Brain microvascular endothelial cell (primary cell): ENCODE data around the gene TRPC4.

ENCODE experiments used
- DNase-seq: peaks from one replicate; pipeline ENCODE4 v3.0.0-alpha.2; 2020
- H3K27ac ChIP-seq: fragments of 250-450 bp; sonication (Bioruptor Pico); 2 replicates; pipeline ENCODE4 v1.5.1; 2020; ENCODE audit warnings: mild to moderate bottlenecking, moderate library complexity
- H3K27me3 ChIP-seq: fragments of 250-450 bp; sonication (Bioruptor Pico); replicated peaks from 2 replicates; pipeline ENCODE4 v1.5.1; 2020; ENCODE audit warnings: mild to moderate bottlenecking
- H3K36me3 ChIP-seq: fragments of 250-450 bp; sonication (Bioruptor Pico); replicated peaks from 2 replicates; pipeline ENCODE4 v1.5.1; 2020; ENCODE audit warnings: mild to moderate bottlenecking
- H3K4me3 ChIP-seq: 2 replicates; pipeline ENCODE4 v1.5.1; 2011; ENCODE audit warnings: low read depth, mild to moderate bottlenecking, control low read depth, low read length, moderate library complexity
- in situ Hi-C: cut with HindIII; loops from 2 replicates; pipeline ENCODE4 v1.10.0; 2017; ENCODE audit warnings: low sequenced_read_pairs, low pct_ligation_motif_present
- TF ChIP-seq, protein P1 (sequence below): IDR thresholded peaks from 2 replicates; pipeline ENCODE4 v1.5.1; 2011; ENCODE audit warnings: low read depth, mild to moderate bottlenecking, moderate library complexity, low read length, control low read depth, inconsistent platforms; ENCODE audit errors: missing control alignments

TRPC4 gene

DNA sequence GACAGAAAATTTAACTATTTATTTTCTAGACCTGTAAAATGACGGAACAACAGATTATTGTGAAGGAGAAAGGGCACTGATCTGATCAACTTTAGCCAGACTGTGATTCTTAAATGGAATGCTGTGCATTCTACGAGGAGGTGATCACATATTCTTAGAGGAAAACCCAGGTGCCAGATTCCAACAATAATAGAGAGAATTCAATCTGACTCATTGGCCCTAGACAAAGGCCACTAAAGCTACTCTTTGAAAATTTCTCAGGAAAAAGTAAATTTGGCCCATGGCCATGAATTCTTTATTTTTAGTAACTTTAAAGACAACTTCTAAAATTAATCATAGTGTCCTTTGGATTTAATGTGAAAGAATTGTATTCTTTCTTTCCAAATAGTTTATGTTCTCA, 212.4 kb downstream of the TRPC4 start:
- DNase-seq, result peak; percentile 63
- TF ChIP-seq, protein P1, sequence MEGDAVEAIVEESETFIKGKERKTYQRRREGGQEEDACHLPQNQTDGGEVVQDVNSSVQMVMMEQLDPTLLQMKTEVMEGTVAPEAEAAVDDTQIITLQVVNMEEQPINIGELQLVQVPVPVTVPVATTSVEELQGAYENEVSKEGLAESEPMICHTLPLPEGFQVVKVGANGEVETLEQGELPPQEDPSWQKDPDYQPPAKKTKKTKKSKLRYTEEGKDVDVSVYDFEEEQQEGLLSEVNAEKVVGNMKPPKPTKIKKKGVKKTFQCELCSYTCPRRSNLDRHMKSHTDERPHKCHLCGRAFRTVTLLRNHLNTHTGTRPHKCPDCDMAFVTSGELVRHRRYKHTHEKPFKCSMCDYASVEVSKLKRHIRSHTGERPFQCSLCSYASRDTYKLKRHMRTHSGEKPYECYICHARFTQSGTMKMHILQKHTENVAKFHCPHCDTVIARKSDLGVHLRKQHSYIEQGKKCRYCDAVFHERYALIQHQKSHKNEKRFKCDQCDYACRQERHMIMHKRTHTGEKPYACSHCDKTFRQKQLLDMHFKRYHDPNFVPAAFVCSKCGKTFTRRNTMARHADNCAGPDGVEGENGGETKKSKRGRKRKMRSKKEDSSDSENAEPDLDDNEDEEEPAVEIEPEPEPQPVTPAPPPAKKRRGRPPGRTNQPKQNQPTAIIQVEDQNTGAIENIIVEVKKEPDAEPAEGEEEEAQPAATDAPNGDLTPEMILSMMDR, result no peak
- H3K4me3 ChIP-seq, result no peak overlapping the region
- in situ Hi-C loops, result no loop called here
- H3K36me3 ChIP-seq, result no peaks in the 10 kb centered on the region
- H3K27ac ChIP-seq, result peak overlapping the region; percentile 99
- H3K27me3 ChIP-seq, result no peaks in the 10 kb centered on the region

DNA sequence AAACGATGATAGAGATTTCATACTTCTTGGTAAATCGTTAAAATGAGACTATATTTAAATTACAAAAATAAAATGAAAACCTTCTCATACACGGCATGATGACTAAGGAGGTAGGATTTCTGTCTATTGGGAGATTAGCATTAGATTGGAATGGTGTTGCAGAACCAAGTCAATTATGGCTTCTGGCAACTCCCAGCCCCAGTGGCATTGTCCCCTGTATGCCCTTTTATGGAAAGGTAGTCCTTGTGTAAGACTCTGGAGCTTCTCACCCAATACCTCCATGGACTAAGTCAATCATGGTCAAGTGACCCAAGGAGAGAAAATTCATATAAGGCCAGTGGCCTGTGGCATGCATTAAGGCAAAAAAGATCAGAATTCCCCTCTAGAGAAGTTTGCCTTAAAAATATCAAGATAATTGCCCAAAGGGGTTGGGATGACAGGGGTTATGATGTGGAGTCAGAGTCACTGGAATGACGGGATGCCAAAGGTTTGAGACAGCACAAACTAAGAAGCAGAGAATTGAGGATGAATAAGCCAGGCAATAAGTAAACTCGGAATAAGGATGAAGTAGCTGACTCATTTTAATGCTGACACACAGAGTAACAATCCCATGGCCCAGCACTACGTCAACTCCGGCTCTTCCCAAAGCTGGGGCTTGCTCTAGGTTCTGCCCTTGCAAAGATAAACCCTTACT, 213.2 kb downstream of the TRPC4 start:
- DNase-seq, result peak; percentile 95
- Histone ChIP-seq H3K4me3 (no peak overlapping the region), H3K27ac (peak overlapping the region; percentile 99), H3K27me3 (no peaks in the 10 kb centered on the region), H3K36me3 (no peaks in the 10 kb centered on the region)
- TF ChIP-seq, protein P1, result no peak
- in situ Hi-C loops, result no loop called here

DNA sequence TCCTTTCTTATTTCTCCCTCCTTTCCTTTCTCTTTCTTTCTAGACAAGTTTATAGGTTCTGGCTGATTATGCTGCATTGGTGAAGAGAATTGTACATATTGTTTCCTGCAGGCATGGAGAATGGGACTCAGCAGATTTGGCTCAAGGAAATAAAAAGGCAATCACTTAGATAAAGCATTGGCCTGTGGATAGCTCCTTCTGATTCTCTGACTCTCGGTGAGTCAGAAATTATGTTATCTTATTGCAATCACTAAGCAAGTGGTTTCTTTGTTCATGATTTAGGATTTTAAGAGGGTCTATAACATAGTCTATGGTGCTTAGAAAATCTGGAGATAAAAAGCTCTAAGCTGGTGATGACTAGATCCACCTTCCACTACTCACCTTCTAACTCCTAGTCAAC, 217.0 kb downstream of the TRPC4 start:
- Histone ChIP-seq H3K27me3 (no peaks in the 10 kb centered on the region), H3K4me3 (no peak overlapping the region), H3K36me3 (peaks cover 2% of the 10 kb centered on the region), H3K27ac (peak overlapping the region; percentile 42)
- DNase-seq, result no peak
- in situ Hi-C loops, result no loop called here
- TF ChIP-seq, protein P1, result no peak

DNA sequence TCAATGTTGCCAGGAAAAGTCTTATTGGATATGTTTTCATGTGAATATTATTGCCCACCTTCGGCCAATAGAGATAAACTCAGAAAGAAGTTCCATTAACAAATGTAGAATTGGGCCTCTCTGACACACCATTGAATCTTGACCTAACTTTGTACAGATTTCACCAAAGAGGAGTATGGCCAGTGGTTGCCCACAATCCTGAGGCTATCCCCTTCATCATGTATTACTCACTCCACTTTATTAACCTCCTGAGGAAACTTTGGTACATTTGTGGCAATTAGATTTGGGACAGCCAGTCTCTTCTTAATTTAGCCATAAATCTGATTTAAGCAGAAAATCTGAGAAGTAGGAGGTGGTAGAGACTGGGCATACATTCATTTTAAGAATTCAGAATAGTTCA, 217.7 kb downstream of the TRPC4 start:
- H3K4me3 ChIP-seq, result no peak overlapping the region
- in situ Hi-C loops, result no loop called here
- DNase-seq, result no peak

DNA sequence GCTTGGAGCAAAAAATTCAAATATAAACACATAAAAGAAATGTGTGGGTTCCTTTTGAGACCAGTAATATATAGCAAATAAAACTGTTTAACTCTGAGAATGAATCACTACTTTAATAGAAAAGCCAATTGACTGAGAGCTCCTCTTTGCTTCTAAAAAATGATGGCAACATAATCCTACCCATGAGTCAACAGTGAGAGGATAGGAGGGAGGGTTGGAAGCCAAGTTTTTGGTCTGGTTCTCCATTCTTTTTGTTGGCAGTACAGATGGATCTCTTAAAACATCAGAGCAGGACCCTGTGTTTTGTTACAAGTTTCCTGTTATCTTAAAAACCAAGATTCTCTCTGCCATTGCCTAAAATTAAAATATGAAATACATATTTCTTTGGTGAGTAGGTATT, 221.0 kb downstream of the TRPC4 start:
- in situ Hi-C loops, result no loop called here
- Histone ChIP-seq H3K27me3 (no peaks in the 10 kb centered on the region), H3K4me3 (no peak overlapping the region), H3K27ac (peak overlapping the region; percentile 75), H3K36me3 (peaks cover 2% of the 10 kb centered on the region)
- TF ChIP-seq, protein P1, result no peak
- DNase-seq, result peak; percentile 45

More for the DNA sequence above, 217.7 kb downstream of the TRPC4 start:
- H3K36me3 ChIP-seq, result peaks cover 2% of the 10 kb centered on the region
- TF ChIP-seq, protein P1, result no peak
- no peaks in the 10 kb centered on the region for H3K27me3 ChIP-seq
- H3K27ac ChIP-seq, result no peak overlapping the region

DNA sequence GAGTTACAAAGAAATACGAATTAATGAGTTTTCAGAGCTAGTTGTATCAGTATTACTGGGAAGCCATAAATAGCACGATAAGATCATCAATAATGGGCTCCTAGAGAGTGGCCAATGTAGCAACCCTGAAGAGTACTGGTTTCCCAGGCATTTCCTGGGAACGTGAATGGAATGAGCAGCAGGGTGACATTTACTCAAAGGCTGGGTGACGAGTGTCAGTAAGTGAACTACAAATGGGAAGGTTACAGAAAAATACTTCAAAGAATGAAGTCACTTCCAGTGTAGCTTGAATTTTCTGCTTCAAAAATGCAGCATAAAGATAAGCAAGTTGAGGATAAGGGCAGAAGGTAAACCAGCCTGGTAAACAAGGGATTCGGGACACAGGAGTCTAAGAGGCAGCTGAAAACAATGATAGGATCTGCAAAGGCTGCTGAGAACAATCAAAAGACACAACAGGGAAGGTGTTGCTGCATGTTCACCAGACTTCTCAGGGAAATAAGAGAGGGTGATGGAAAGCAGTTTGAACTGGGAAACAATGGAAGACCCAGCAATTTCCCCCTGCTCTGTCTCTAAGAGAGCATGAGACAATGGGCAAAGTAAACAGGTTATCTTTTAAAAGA, 222.4 kb downstream of the TRPC4 start:
- TF ChIP-seq, protein P1, result no peak
- in situ Hi-C loops, result no loop called here
- no peaks in the 10 kb centered on the region for H3K27me3 ChIP-seq
- H3K4me3 ChIP-seq, result no peak overlapping the region
- peak overlapping the region; percentile 75 for H3K27ac ChIP-seq
- DNase-seq, result peak; percentile 61
- H3K36me3 ChIP-seq, result peaks cover 2% of the 10 kb centered on the region
